T-helper 17 cell (primary cell): ENCODE results near the gene PSMG4. TPM values are rescaled to one million over a fixed set of nuclear protein-coding genes. Genes with fewer than 3 reads are reported as not detected.
A peak's percentile ranks its signal among the peaks of the same experiment; 100 is the strongest.

Source experiments
- ATAC-seq: fragments of 150-1000 bp; cut with Tn5 transposase; 2 replicates; pipeline ENCODE4 v1.10.0; 2021; ENCODE audit warnings: mild to moderate bottlenecking, moderate library complexity
- DNase-seq, 3 donors: peaks; one replicate each; pipeline versions ENCODE4 v3.0.0 to v3.0.0-alpha.2; 2020 to 2021
- H3K9me3 ChIP-seq: one replicate; pipeline ENCODE4 v1.7.0; 2013; ENCODE audit warnings: low read length, mild to moderate bottlenecking; ENCODE audit not compliant: control insufficient read depth, poor library complexity, severe bottlenecking
- H3K27ac Mint-ChIP-seq: one replicate; pipeline ENCODE4 v1.8.0; 2022; ENCODE audit warnings: mild to moderate bottlenecking, moderate library complexity, mixed read lengths
- H3K27me3 Mint-ChIP-seq: one replicate; pipeline ENCODE4 v1.8.0; 2022; ENCODE audit warnings: mixed read lengths
- H3K36me3 Mint-ChIP-seq: one replicate; pipeline ENCODE4 v1.8.0; 2022; ENCODE audit warnings: low read depth, mixed read lengths
- H3K4me1 Mint-ChIP-seq: one replicate; pipeline ENCODE4 v1.8.0; 2022; ENCODE audit warnings: mild to moderate bottlenecking, mixed read lengths
- H3K4me3 Mint-ChIP-seq: one replicate; pipeline ENCODE4 v1.8.0; 2022; ENCODE audit warnings: mild to moderate bottlenecking, moderate library complexity, mixed read lengths
- total RNA-seq, 4 donors: library from RNA in 2 of 4; stranded (reverse) in 2 of 4; gene quantifications; one replicate each; pipeline ENCODE4 v1.2.3 and lab custom pipeline; 2022 to 2026

The PSMG4 gene
- total RNA-seq (10 to 100 TPM; 11.9 to 15.6 TPM), total RNA-seq (lab: John Stamatoyannopoulos, UW) (15.2 to 37.8 reads per million in 2 donors)

DNA sequence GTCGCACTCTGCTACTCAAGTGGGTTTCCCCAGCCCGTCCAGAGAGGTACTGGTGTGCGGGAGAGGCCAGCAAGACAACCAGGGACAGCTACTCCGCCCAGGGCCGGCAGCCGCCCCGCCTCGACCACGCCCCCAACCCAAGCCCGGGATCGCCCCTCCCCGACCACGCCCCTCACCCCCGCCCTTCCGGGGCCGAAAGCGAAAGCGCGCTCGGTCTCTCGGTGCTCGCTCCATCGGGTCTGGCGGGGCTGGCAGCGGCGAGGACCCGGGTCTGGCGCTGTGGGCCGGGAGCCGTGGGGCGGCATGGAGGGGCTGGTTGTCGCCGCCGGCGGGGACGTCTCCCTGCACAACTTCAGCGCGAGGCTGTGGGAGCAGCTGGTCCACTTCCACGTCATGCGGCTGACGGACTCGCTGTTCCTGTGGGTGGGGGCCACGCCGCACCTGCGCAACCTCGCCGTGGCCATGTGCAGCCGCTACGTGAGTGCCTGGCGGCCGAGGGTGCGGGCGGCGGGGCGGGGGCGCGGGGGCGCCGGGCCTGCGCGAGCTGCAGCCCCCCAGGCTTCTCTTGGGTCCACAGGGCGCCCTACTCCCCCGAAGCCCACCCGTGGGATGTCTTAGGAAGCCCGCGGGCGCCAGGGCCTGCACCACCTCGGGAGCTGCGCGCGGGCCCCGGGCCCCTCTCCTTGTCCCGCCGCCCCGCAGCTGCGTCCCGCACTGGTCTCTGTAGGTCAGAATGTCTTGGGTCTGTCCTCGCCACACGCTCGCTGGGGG lies at the start of gene PSMG4:
Gene PSMG4 (plus strand): TSS at position 228 of the 771 bp plus-strand sequence. CDS start 76 bp downstream, at position 304.
- peaks cover 5% of the 10 kb centered on the region for H3K36me3 Mint-ChIP-seq
- DNase-seq = peak; percentile 89 to 94 (median 90)
- H3K4me1 Mint-ChIP-seq = peaks cover 28% of the 10 kb centered on the region
- H3K27me3 Mint-ChIP-seq = peaks cover 4% of the 10 kb centered on the region
- no peaks in the 10 kb centered on the region for H3K9me3 ChIP-seq
- ATAC-seq = peak; percentile 86
- H3K27ac Mint-ChIP-seq = peak within 1 kb of the TSS; percentile 99
- H3K4me3 Mint-ChIP-seq = peak within 1 kb of the TSS; percentile 100

- no peaks in the 10 kb centered on the region for H3K9me3 ChIP-seq
- ATAC-seq (peak; percentile 68), DNase-seq (no peak)
- Mint-ChIP-seq H3K36me3 (peaks cover 2% of the 10 kb centered on the region), H3K27ac (peak overlapping the region; percentile 32), H3K27me3 (peaks cover 17% of the 10 kb centered on the region), H3K4me1 (peaks cover 10% of the 10 kb centered on the region), H3K4me3 (peak overlapping the region; percentile 67)
Measured at GRCh38 chr6:3209114-3210023, 49.4 kb upstream of the PSMG4 start.

DNA sequence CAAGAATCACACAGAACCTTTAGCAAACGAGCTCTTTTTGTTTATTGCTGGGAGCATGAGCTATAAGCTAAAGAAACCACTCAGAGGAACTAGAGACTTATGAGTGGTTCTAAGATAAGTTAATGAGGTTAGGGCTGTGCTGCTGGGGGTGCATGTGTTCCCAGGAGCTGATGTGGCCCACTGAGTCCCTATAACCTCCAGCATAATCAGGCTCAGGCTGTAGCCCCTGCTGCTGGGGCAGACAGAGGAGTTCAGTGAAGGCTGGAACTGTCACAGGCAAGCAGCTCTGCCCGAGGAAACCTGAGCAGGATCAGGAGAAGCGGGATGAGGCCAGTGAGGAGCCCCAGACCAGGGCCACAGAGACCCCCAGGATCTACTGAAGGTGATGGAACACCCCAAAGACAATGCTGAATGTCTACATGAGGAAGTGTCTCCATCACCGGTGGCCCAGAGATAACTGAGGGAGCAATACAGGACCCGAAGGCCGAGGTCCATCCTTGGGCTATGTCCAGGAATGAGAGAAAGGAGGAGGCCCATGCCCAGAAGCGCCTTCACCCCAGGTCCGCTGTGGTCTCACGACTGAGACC lies 48.6 kb upstream of the PSMG4 start:
- peaks cover 17% of the 10 kb centered on the region for H3K27me3 Mint-ChIP-seq
- H3K27ac Mint-ChIP-seq = no peak overlapping the region
- H3K4me3 Mint-ChIP-seq = no peak overlapping the region

DNA sequence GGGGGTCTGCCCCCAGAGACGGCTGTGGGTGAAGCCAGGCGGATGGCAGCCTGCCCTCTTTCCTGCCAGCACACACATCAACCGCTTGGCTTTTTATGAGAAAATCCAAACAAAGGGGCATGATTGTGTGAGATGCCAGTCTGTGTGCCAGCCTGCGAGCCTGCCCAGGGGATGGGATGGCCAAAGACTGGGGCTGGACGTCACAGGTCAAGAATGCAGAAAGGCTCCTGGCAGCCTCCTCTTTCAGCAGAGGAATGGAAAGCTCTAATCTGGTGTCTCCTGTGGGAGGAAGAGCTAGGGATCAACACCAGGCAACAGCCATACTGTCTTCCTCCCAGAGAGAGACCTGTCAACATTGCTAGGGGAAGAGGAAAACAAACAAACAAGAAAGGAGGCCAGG lies 47.1 kb upstream of the PSMG4 start:
- DNase-seq = no peak
- Mint-ChIP-seq H3K36me3 (peaks cover 5% of the 10 kb centered on the region), H3K27me3 (peaks cover 19% of the 10 kb centered on the region), H3K4me1 (peaks cover 10% of the 10 kb centered on the region), H3K27ac (no peak overlapping the region), H3K4me3 (no peak overlapping the region)
- no peaks in the 10 kb centered on the region for H3K9me3 ChIP-seq
- ATAC-seq = no peak

More for the DNA sequence above, 48.6 kb upstream of the PSMG4 start:
- Mint-ChIP-seq H3K4me1 (peaks cover 10% of the 10 kb centered on the region), H3K36me3 (peaks cover 2% of the 10 kb centered on the region)
- no peak for ATAC-seq
- H3K9me3 ChIP-seq = no peaks in the 10 kb centered on the region
- DNase-seq = no peak

DNA sequence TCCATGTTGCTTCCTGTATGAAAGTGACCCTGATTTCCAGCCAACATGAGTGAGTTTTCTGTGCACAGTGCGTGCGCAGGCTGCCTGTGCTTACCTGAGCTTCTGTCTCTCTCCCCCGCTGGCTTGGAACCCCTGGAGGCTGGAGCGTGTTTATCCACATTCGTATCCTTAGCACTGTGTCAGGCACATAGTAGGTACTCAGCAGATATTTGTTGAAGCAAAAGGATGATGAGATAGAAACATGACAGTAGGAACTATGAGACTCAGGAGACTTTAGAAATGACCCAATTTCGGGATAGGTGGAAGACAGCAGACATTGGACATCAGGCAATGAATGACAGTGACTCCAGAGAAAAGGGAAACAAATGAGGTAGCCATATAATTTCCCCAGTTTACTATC lies 46.5 kb upstream of the PSMG4 start:
- H3K27ac Mint-ChIP-seq = peak overlapping the region; percentile 27
- ATAC-seq (no peak), DNase-seq (no peak)
- peaks cover 22% of the 10 kb centered on the region for H3K27me3 Mint-ChIP-seq
- no peak overlapping the region for H3K4me3 Mint-ChIP-seq
- peaks cover 10% of the 10 kb centered on the region for H3K4me1 Mint-ChIP-seq
- no peaks in the 10 kb centered on the region for H3K9me3 ChIP-seq
- peaks cover 5% of the 10 kb centered on the region for H3K36me3 Mint-ChIP-seq

DNA sequence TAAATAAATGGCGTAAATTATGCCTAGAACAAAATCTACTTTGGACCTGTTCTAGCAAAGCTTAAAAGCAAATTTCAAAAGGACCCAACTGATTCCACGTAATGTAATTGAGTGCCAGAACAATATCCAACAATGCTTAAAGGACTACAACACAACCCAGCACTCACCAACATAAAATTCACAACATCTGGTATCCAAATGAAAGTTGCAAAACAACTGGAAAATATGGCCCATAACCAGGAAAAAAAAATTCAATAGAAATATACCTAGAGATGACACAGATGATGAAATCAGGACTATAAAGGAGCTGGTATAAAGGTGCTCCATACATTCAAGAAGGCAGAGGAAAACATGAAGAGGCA lies 45.4 kb upstream of the PSMG4 start:
- no peak overlapping the region for H3K4me3 Mint-ChIP-seq
- ATAC-seq (no peak), DNase-seq (no peak)
- peaks cover 6% of the 10 kb centered on the region for H3K36me3 Mint-ChIP-seq
- H3K9me3 ChIP-seq = no peaks in the 10 kb centered on the region
- H3K27me3 Mint-ChIP-seq = peaks cover 32% of the 10 kb centered on the region
- H3K27ac Mint-ChIP-seq = no peak overlapping the region
- H3K4me1 Mint-ChIP-seq = peaks cover 10% of the 10 kb centered on the region

DNA sequence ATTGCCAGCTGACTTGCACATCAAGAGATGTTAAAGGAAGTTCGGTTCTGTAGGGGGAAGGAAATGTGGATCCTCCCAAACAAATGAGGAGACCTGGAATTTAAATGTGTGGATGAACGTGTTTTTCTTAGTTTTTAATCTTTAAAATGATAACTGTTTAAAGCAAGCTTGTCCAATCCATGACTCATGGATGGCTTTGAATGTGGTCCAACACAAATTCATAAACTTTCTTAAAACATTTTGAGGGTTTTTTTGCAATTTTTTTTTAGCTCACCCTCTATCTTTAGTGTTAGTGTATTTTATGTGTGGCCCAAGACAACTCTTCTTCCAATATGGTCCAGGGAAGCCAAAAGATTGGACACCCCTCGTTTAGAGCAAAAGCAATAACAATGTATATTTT lies 43.8 kb upstream of the PSMG4 start:
- DNase-seq (no peak), ATAC-seq (no peak)
- H3K4me3 Mint-ChIP-seq = no peak overlapping the region
- peaks cover 7% of the 10 kb centered on the region for H3K36me3 Mint-ChIP-seq
- H3K27ac Mint-ChIP-seq = no peak overlapping the region
- H3K27me3 Mint-ChIP-seq = peaks cover 44% of the 10 kb centered on the region
- H3K4me1 Mint-ChIP-seq = no peaks in the 10 kb centered on the region
- no peaks in the 10 kb centered on the region for H3K9me3 ChIP-seq

DNA sequence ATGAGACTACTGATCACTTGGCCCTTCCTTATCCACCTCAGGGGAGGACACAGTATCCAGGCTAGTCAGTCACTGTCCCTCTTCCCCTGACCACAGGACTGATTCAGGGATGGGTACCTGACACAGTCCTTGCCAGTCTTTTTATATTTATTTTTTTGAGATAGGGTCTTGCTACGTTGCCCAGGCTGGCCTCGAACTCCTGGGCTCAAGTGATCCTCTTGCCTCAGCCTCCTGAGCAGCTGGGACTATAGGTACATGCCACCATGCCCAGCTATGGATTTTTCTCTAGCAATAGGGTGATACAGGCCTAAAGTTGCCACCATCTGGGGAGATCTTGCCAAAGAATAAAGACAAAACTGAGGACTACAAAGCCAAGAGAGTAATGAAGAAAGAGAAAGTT lies 41.5 kb upstream of the PSMG4 start:
- no peak overlapping the region for H3K27ac Mint-ChIP-seq
- H3K27me3 Mint-ChIP-seq = peaks cover 45% of the 10 kb centered on the region
- H3K36me3 Mint-ChIP-seq = peaks cover 6% of the 10 kb centered on the region
- ATAC-seq = no peak
- H3K9me3 ChIP-seq = no peaks in the 10 kb centered on the region
- no peaks in the 10 kb centered on the region for H3K4me1 Mint-ChIP-seq
- no peak overlapping the region for H3K4me3 Mint-ChIP-seq
- no peak for DNase-seq

- peaks cover 4% of the 10 kb centered on the region for H3K36me3 Mint-ChIP-seq
- peaks cover 40% of the 10 kb centered on the region for H3K27me3 Mint-ChIP-seq
- no peak for ATAC-seq
Measured at GRCh38 chr6:3218266-3218665, 40.5 kb upstream of the PSMG4 start.

GRCh38 chr6:3220366-3220765 lies 38.4 kb upstream of the PSMG4 start:
- Mint-ChIP-seq H3K36me3 (peaks cover 8% of the 10 kb centered on the region), H3K4me1 (no peaks in the 10 kb centered on the region), H3K4me3 (no peak overlapping the region), H3K27ac (no peak overlapping the region), H3K27me3 (peaks cover 40% of the 10 kb centered on the region)
- DNase-seq = no peak
- H3K9me3 ChIP-seq = no peaks in the 10 kb centered on the region
- no peak for ATAC-seq

More at GRCh38 chr6:3218266-3218665, 40.5 kb upstream of the PSMG4 start:
- no peak overlapping the region for H3K27ac Mint-ChIP-seq
- no peaks in the 10 kb centered on the region for H3K9me3 ChIP-seq
- H3K4me3 Mint-ChIP-seq = no peak overlapping the region
- no peaks in the 10 kb centered on the region for H3K4me1 Mint-ChIP-seq
- DNase-seq = no peak

DNA sequence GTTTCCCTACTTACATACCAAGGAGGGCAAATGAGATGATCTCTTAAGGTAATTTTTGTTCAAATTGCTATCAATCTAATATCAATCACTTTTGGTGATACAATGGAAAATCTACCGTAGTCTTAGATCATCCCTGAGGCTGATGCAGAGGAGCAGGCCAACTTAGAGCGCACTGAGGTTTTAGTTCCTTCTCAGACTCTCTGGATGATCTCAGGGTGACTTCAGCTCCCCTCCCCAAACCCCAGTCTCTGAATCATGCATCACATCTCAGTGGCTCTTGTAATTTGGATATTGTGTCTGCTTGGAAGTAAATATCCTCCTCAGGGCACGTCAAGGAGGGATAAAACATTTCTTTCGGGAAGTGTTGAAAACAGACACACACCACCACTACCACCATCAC lies 37.2 kb upstream of the PSMG4 start:
- Mint-ChIP-seq H3K36me3 (peaks cover 6% of the 10 kb centered on the region), H3K27ac (no peak overlapping the region), H3K4me1 (no peaks in the 10 kb centered on the region), H3K27me3 (peaks cover 43% of the 10 kb centered on the region), H3K4me3 (no peak overlapping the region)
- no peak for DNase-seq
- H3K9me3 ChIP-seq = no peaks in the 10 kb centered on the region
- ATAC-seq = no peak

DNA sequence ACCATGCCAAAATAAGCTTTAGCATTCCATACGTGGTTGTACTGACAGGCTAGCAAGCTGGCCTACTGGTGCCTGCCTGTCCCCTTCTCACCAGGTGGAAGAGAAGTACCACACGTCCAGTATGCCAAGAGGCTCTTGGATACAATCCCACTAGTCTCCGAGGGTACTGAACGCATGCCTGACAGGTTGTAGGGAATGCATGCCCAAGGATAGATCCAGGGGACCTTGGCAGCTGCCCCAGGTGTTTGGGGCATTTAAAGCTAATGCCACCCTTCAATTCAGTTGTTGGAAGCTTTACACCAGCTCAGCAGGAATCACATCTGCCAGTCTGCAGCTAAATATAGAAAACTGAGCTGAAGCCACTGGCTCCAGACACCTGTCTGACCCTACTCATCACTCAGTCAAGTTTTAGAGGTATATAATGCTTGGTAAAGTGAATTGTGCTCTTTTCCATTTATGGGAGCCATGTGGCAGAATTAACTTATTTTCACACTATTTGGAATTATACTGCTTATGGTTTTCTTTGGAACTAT lies 36.2 kb upstream of the PSMG4 start:
- DNase-seq (no peak), ATAC-seq (no peak)
- Mint-ChIP-seq H3K4me1 (peaks cover 3% of the 10 kb centered on the region), H3K27me3 (peaks cover 42% of the 10 kb centered on the region), H3K27ac (no peak overlapping the region), H3K4me3 (no peak overlapping the region), H3K36me3 (peaks cover 7% of the 10 kb centered on the region)
- H3K9me3 ChIP-seq = no peaks in the 10 kb centered on the region

GRCh38 chr6:3226042-3226441 lies 32.7 kb upstream of the PSMG4 start:
- no peak overlapping the region for H3K27ac Mint-ChIP-seq
- DNase-seq (no peak), ATAC-seq (no peak)
- peaks cover 50% of the 10 kb centered on the region for H3K27me3 Mint-ChIP-seq
- H3K4me1 Mint-ChIP-seq = peaks cover 24% of the 10 kb centered on the region
- H3K36me3 Mint-ChIP-seq = peaks cover 11% of the 10 kb centered on the region
- no peaks in the 10 kb centered on the region for H3K9me3 ChIP-seq
- peak overlapping the region; percentile 88 for H3K4me3 Mint-ChIP-seq
